GM21528 (cell line): ENCODE measurements around the gene MGAT3.
"Not testable (repeated sequence)": the region's sequence is repeated elsewhere in the genome, so short reads cannot be mapped to it uniquely, and the experiment has no call there.

Experiments
- ATAC-seq: cut with Tn5 transposase; IDR thresholded peaks from one replicate; pipeline ENCODE4 v1.9.1; 2021; ENCODE audit warnings: mild to moderate bottlenecking, moderate library complexity; ENCODE audit not compliant: unreplicated experiment, low FRiP score

The MGAT3 gene

GRCh38 chr22:39456522-39457197 lies at the start of gene MGAT3:
MGAT3 (plus strand) TSS chr22:39457012; CDS start chr22:39487348, 30,336 bp downstream.
- ATAC-seq: no peak

GRCh38 chr22:39408173-39408572 lies 48.6 kb upstream of the MGAT3 start:
- no peak for ATAC-seq

- no peak for ATAC-seq
These were observed 48.0 kb upstream of the MGAT3 start for GRCh38 chr22:39408807-39409206.

GRCh38 chr22:39409516-39410029 lies 47.2 kb upstream of the MGAT3 start:
- no peak for ATAC-seq

GRCh38 chr22:39410264-39410663 lies 46.5 kb upstream of the MGAT3 start:
- ATAC-seq: no peak

GRCh38 chr22:39411828-39412365 lies 44.9 kb upstream of the MGAT3 start:
- not testable (repeated sequence) for ATAC-seq

GRCh38 chr22:39413204-39413603 lies 43.6 kb upstream of the MGAT3 start:
- not testable (repeated sequence) for ATAC-seq

GRCh38 chr22:39414377-39414776 lies 42.4 kb upstream of the MGAT3 start:
- ATAC-seq: no peak

- ATAC-seq: no peak
These were observed 41.9 kb upstream of the MGAT3 start for GRCh38 chr22:39414886-39415285.

- ATAC-seq: no peak
These were observed 41.3 kb upstream of the MGAT3 start for GRCh38 chr22:39415506-39415905.

GRCh38 chr22:39416319-39416718 lies 40.5 kb upstream of the MGAT3 start:
- ATAC-seq: no peak

GRCh38 chr22:39417641-39418040 lies 39.2 kb upstream of the MGAT3 start:
- ATAC-seq: no peak

GRCh38 chr22:39418696-39419095 lies 38.1 kb upstream of the MGAT3 start:
- ATAC-seq: no peak

- no peak for ATAC-seq
These were observed 37.7 kb upstream of the MGAT3 start for GRCh38 chr22:39419096-39419495.

GRCh38 chr22:39419911-39420310 lies 36.9 kb upstream of the MGAT3 start:
- no peak for ATAC-seq

GRCh38 chr22:39421691-39422090 lies 35.1 kb upstream of the MGAT3 start:
- no peak for ATAC-seq

GRCh38 chr22:39422101-39422500 lies 34.7 kb upstream of the MGAT3 start:
- ATAC-seq: no peak

GRCh38 chr22:39422721-39423120 lies 34.1 kb upstream of the MGAT3 start:
- no peak for ATAC-seq

- no peak for ATAC-seq
These were observed 32.8 kb upstream of the MGAT3 start for GRCh38 chr22:39423976-39424375.

- no peak for ATAC-seq
These were observed 30.3 kb upstream of the MGAT3 start for GRCh38 chr22:39426380-39427043.

GRCh38 chr22:39427751-39428596 lies 28.8 kb upstream of the MGAT3 start:
- ATAC-seq: no peak
